Type B pancreatic cell (in vitro differentiated cells): ENCODE measurements around the gene ENTPD8. TPM values are rescaled to one million over a fixed set of nuclear protein-coding genes. Genes with fewer than 3 reads are reported as not detected.

Experiments used
- DNase-seq: peaks from one replicate; pipeline ENCODE4 v3.0.0; 2021; ENCODE audit warnings: mixed read lengths; ENCODE audit not compliant: unreplicated experiment; ENCODE audit errors: extremely low spot score
- H3K27ac Mint-ChIP-seq: 2 replicates; pipeline ENCODE4 v1.8.0; 2021; ENCODE audit warnings: mild to moderate bottlenecking, mixed read lengths
- H3K27me3 Mint-ChIP-seq: 2 replicates; pipeline ENCODE4 v1.8.0; 2021; ENCODE audit warnings: mixed read lengths
- H3K36me3 Mint-ChIP-seq: 2 replicates; pipeline ENCODE4 v1.8.0; 2021; ENCODE audit warnings: mixed read lengths
- H3K4me1 Mint-ChIP-seq: one replicate; pipeline ENCODE4 v1.8.0; 2021; ENCODE audit warnings: mixed read lengths; ENCODE audit not compliant: unreplicated experiment
- H3K4me3 Mint-ChIP-seq: 2 replicates; pipeline ENCODE4 v1.8.0; 2021; ENCODE audit warnings: mild to moderate bottlenecking, mixed read lengths
- H3K9me3 Mint-ChIP-seq: 2 replicates; pipeline ENCODE4 v1.8.0; 2021; ENCODE audit warnings: mixed read lengths
- total RNA-seq: library from RNA; stranded (reverse); gene quantifications from 2 replicates; pipeline ENCODE4 v1.2.1, GENCODE V29; 2021; ENCODE audit warnings: low replicate concordance
- TF ChIP-seq, protein P1 (sequence below): fragments of 200-600 bp; sonication (generic); conservative IDR thresholded peaks from 2 replicates; pipeline ENCODE4 v1.5.0; 2021; ENCODE audit warnings: antibody characterized with exemption, mild to moderate bottlenecking

Gene ENTPD8
- total RNA-seq, 1 donor from 2014 or later, result 2.1 TPM

DNA sequence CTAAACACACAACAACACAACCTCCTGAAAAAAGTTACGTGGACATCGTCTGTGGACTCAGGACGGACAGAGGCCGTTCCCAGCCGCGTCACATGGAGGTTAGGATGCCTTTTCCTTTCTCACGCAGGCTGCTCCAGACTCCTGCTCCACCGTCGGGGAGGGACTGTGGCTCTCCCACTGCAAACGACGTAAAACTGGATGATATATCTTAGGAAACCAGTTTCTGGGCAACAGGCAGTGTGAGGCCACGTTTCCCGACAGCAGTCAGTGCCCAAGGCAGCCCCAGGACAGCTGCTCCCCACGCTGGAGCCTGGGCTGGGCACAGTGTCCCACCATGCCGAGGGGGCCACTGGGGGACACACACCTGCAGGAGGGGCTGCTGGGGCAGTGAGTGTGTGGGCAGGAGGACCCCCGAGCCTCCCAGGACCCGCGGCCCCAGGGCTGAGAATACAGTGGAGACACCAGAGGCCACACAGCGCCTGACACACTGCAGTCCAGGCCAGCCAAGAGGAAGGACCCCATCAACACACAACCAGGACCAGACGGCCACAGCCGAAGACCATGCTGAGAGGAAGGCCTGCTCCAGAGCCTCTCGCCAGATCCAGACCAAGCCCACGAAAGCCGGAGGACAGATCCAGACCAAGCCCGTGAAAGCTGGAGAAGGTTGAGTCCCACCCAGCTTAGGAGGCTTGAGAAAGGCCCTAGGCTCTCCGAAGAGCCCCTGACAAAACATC lies 44.4 kb downstream of the ENTPD8 start:
- H3K9me3 Mint-ChIP-seq, result no peaks in the 10 kb centered on the region
- no peak overlapping the region for H3K4me3 Mint-ChIP-seq
- H3K4me1 Mint-ChIP-seq, result peaks cover 4% of the 10 kb centered on the region
- H3K27me3 Mint-ChIP-seq, result no peaks in the 10 kb centered on the region
- no peak for DNase-seq
- H3K27ac Mint-ChIP-seq, result no peak overlapping the region
- H3K36me3 Mint-ChIP-seq, result peaks cover 15% of the 10 kb centered on the region
- TF ChIP-seq, protein P1, sequence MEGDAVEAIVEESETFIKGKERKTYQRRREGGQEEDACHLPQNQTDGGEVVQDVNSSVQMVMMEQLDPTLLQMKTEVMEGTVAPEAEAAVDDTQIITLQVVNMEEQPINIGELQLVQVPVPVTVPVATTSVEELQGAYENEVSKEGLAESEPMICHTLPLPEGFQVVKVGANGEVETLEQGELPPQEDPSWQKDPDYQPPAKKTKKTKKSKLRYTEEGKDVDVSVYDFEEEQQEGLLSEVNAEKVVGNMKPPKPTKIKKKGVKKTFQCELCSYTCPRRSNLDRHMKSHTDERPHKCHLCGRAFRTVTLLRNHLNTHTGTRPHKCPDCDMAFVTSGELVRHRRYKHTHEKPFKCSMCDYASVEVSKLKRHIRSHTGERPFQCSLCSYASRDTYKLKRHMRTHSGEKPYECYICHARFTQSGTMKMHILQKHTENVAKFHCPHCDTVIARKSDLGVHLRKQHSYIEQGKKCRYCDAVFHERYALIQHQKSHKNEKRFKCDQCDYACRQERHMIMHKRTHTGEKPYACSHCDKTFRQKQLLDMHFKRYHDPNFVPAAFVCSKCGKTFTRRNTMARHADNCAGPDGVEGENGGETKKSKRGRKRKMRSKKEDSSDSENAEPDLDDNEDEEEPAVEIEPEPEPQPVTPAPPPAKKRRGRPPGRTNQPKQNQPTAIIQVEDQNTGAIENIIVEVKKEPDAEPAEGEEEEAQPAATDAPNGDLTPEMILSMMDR, result no peak

DNA sequence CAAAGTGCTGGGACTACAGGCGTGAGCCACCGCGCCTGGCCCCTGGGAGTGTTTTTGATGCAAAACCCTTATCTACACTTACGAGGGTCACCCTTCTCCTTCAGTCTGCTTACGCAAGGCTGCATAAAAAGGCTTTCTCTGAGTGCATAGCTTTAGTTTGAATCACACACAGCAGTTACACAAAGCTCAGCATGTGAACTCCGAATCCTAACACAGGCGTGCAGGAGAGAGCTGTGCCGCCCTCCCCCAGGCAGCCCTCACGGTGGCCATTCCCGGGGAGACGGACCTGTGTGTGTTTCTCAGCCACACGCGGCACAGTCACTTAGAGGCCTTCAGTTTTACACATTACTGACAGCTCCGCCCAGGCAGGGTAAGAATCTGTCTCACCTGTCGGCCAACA lies 44.9 kb downstream of the ENTPD8 start:
- TF ChIP-seq, protein P1, result no peak
- H3K4me3 Mint-ChIP-seq, result no peak overlapping the region
- H3K27me3 Mint-ChIP-seq, result no peaks in the 10 kb centered on the region
- no peak overlapping the region for H3K27ac Mint-ChIP-seq
- peaks cover 15% of the 10 kb centered on the region for H3K36me3 Mint-ChIP-seq
- H3K9me3 Mint-ChIP-seq, result no peaks in the 10 kb centered on the region
- DNase-seq, result no peak
- H3K4me1 Mint-ChIP-seq, result peaks cover 4% of the 10 kb centered on the region

DNA sequence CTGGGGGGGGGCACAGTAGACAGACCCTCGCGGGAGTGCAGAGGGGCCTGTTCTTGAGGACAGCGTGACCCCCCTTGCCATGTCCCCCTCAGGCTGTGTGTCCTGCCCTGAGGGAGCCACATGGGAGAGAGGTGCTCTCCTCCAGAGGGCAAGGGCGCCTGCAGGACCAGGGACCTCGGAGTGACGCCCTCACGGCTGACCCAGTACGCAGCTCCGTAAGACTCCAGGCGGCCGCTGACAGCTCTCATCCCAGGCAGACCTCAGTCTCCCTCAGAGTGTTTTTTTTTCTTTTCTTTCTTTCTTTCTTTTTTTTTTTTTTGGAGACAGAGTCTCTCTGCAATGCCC lies 45.5 kb downstream of the ENTPD8 start:
- TF ChIP-seq, protein P1, result no peak
- DNase-seq, result no peak

DNA sequence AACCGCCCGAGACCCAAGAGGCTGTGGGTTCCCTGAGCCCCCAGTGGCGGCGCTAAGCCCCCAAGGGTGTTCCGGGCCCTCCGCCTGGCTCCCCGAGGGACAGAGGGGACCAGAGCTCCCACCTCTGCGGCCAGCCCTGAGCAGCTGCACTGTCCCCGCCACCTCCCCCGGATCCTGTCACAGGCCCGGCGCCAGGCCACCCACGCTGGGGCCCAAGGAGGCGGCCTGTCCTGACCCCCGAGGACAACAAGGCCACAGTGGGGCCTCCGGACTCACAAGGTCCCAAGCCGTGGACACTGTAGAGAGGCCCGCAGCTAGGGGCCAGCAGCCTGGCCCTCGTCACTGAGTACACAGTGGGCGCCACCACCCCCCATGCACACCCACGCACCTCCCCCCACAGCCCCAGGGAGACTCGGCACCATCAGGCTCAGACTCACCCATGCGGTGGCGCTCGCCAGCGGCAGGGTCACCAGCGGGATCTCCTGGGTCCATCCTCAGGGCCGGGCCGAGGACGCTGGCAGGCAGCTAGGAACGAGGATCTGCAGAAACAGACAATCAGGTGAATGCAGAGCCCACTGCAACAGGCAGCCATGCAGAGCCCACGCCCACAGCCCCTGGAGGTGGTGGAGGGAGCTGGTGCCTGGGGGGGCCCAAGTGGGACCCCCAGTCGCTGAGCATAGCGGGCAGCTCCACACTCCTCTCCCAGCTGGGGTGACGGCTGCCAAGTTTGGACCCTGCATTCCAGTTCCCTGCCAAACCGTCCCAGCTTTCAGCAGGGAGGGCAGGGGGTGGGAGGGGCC lies 46.1 kb downstream of the ENTPD8 start:
- H3K27me3 Mint-ChIP-seq, result no peaks in the 10 kb centered on the region
- H3K36me3 Mint-ChIP-seq, result peaks cover 15% of the 10 kb centered on the region
- no peak overlapping the region for H3K4me3 Mint-ChIP-seq
- H3K9me3 Mint-ChIP-seq, result no peaks in the 10 kb centered on the region
- H3K4me1 Mint-ChIP-seq, result peaks cover 7% of the 10 kb centered on the region
- H3K27ac Mint-ChIP-seq, result no peak overlapping the region
- TF ChIP-seq, protein P1, result no peak
- no peak for DNase-seq

More for the DNA sequence above, 45.5 kb downstream of the ENTPD8 start:
- no peaks in the 10 kb centered on the region for H3K27me3 Mint-ChIP-seq
- peaks cover 15% of the 10 kb centered on the region for H3K36me3 Mint-ChIP-seq
- H3K9me3 Mint-ChIP-seq, result no peaks in the 10 kb centered on the region
- peaks cover 4% of the 10 kb centered on the region for H3K4me1 Mint-ChIP-seq
- no peak overlapping the region for H3K27ac Mint-ChIP-seq
- H3K4me3 Mint-ChIP-seq, result no peak overlapping the region

DNA sequence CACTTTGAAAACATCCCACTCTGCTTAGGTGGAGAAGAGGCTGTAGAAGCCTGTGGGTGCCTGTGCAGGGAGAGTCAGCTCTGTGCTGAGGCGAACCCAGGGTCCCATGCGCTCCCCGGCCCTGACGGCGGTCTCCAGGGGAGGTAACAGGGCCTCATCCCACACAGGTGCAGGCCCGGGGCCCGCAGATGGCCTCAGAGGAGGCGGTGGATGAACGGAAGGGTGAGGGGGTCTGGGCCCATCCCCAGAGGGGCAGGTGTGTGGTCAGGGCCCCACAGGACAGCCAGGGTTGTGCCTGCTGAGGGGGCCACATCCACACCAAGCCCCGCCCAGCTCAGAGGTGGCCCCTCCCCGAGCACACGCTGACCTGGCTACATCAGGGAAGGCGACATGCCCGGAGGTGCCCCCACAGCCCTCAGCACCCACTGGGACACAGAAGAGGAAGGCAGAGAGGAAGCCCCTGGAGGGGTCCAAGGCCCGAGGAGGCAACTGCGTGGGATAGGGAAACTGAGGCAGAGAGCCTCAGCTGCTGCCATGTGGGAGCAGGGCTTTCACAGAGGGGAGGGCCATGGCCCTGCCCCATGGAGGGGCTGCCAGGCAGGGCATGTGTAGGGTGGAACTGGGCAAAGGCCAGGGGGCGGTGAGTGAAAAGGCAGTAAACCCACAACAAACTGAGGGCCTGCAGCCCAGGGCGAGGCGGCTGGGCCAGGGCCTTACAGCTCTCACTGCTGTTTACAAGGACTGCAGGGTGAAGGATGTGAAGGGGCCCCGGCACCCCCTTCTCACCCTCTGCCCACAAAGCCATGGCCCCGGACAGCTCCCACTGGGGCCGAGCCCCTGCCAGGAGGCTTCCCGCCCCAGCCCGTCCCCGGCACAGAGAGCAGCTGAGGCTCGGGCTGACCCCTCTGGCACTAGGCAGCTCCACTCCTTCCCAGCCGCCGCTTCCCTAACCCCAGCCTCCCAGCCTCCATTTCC lies 47.7 kb downstream of the ENTPD8 start:
- Mint-ChIP-seq H3K27me3 (no peaks in the 10 kb centered on the region), H3K4me1 (peaks cover 3% of the 10 kb centered on the region), H3K36me3 (peaks cover 10% of the 10 kb centered on the region), H3K9me3 (no peaks in the 10 kb centered on the region), H3K27ac (no peak overlapping the region), H3K4me3 (no peak overlapping the region)
- TF ChIP-seq, protein P1, result no peak
- DNase-seq, result no peak
